Stimulated activated CD8-positive, alpha-beta memory T cell treated with anti-CD3 and anti-CD28 coated beads, Interleukin-7, amount 100 ng/mL, for 24 hours (primary cell): ENCODE measurements around the gene TESK2.
"Not testable (repeated sequence)": the region's sequence is repeated elsewhere in the genome, so short reads cannot be mapped to it uniquely, and the experiment has no call there.

Source experiments
- DNase-seq: peaks from one replicate; pipeline ENCODE4 v3.0.0-alpha.2; 2020; ENCODE audit warnings: low read depth

Gene TESK2

DNA sequence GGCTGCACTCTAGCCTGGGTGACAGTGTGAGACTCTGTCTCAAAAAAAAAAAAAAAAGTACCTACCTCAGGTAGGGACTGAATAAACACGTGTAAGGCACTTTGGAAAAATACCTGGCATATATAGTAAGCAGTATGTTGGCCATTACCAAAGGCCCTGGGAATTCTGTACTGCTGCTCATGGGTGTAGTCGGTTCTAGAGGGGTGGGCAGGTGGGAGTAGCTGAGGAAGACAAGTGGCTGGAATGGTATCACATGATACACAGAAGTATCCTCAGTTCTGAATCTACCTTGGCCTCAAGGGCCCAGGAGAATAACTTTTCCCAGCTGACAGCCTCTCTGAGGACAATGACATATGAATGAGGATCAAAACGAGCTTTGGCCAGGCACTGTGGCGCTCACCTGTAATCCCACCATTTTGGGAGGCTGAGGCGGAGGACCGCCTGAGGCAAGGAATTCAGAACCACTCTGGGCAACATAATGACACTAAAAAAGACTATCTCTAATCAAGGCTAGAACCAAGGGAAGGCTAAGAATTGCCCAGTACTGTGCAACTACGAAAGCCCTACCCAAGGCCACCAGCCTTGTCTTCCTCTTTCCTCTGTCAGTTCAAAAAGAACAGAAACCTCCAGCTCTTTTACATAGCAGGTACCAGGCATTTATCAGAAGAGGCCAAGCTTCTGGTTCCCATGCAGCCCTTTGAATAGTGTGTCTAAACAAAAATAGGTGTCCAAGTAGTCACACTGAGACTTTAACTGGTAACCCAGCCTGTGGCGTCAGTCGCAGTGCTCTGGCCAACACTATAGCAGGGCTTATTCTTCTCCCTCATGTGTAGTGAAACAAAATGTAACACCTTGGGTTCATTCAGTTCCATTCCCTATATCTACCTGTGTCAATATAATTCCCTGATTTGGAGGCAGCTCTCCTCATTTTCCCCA, 19.3 kb upstream of the TESK2 start:
- no peak for DNase-seq

DNA sequence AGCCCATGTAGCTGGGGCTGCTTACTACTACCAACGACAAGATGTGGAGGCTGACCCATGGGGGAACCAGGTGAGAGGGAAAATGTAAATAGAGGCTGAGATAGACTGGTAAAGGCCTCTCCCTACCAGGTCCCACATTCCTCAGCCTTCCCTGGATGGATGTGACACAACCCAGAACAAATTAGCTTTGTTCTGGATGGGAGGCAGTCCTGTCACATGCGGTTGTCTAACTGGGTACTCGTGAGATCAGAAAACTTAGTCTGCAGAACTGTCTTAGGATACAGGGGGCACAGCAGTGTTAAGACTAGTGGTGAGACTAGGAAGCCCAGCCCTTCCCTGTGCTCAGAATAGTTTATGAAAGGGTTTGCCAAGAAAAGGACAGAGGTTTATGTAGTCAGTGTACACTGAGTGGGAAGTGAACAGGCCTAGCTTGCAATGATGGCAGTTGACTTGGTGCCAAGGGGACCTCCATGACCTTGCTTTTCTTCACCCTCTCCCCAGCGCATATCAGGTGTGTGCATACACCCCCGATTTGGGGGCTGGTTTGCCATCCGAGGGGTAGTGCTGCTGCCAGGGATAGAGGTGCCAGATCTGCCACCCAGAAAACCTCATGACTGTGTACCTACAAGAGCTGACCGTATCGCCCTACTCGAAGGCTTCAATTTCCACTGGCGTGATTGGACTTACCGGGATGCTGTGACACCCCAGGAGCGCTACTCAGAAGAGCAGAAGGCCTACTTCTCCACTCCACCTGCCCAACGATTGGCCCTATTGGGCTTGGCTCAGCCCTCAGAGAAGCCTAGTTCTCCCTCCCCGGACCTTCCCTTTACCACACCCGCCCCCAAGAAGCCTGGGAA, 17.6 kb upstream of the TESK2 start:
- DNase-seq, result no peak

DNA sequence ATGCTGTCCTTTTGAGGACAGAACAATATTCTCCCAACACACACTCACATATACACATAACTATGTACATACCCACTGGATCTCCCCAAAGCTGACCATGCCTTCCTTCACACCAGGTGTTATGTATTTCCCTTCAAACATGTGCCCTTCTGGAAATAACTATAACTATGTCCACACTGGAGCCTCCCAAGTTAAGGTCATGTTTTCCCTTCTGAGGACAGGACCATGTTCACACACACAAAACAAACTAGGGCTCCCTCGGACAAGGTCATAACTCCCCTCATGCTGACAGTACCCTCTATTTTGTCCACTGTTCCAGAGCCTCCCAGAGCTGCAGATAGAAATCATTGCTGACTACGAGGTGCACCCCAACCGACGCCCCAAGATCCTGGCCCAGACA, 16.9 kb upstream of the TESK2 start:
- no peak for DNase-seq

DNA sequence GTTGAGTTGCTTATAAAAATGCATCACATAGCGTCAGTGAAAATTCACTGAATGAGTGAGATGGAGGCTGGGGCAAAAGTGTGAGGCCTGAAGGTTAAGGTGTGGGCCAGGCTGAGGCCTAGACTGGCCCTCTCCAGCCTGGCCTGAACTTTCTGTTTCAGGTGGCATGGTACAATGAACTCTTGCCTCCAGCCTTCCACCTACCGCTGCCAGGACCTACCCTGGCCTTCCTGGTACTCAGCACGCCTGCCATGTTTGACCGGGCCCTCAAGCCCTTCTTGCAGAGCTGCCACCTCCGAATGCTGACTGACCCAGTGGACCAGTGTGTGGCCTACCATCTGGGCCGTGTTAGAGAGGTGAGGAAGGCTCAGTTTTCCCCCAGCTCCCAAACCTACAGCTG, 16.2 kb upstream of the TESK2 start:
- DNase-seq, result no peak

DNA sequence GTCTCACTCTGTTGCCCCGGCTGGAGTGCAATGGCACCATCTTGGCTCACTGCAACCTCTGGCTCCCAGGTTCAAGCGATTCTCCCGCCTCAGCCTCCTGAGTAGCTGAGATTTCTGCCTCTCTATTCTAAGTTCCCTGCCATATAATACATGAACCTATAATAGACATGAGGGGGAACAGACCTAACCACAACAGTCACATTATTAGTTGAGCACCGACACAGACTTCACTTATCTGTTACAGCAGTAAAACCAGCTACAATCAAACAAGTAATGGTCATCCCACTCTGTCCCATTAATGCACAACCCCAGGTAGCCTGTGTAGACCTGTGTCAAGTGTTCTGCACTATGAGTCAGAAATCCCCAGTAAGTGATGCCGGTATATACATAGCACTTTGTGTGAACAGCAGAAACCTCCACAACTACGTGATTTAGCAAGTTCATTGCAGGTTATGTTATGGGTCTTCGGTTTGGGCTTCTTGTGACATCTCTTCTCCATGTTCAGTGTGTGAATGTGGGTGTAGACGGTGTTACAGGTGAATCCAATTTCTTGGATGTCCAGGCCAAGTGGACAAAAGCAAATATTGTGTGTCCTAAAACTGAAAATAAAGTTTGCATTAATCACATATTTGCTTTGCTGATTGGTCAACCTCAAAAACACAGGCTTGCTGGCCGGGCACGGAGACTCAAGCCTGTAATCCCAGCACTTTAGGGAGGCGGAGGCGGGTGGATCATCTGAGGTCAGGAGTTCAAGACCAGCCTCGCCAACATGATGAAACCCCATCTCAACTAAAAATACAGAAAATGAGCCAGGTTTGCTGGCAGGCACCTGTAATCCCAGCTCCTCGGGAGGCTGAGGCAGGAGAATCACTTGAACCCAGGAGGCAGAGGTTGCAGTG, 12.7 kb upstream of the TESK2 start:
- DNase-seq, result no peak

DNA sequence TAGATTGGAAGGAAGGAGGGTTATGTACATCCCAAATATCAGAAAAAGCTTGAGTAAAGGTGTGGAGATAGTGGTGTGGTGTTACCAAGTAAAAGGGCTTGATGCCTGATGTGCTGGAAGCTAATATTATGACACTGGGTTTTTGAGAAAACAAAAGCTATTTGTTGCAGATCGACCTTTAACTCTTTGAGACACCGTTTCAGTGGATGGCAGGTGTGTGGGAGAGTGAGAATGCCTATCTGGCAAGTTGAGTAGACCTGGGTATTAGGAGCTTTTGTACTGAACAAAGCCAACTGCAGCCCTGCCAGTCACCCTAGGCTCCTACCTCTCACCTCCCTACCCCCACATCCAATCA, 10.5 kb upstream of the TESK2 start:
- no peak for DNase-seq

DNA sequence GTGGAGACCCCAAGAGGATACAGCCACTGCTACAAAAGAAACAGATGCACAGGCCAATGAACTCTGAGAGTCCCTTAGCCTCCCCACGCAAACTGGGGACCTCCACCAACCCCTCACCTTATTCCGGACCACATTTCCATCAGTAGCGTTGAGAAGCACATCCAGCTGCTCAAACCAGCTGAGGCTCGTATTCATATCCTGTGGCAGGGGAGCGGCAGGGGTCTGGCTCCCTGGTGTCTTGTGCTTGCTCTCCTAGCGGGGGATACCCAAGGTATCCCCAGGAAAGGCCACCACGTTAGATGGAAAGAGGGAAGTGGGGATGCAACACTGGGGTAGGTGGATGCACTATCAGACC, 8.4 kb upstream of the TESK2 start:
- DNase-seq, result no peak

DNA sequence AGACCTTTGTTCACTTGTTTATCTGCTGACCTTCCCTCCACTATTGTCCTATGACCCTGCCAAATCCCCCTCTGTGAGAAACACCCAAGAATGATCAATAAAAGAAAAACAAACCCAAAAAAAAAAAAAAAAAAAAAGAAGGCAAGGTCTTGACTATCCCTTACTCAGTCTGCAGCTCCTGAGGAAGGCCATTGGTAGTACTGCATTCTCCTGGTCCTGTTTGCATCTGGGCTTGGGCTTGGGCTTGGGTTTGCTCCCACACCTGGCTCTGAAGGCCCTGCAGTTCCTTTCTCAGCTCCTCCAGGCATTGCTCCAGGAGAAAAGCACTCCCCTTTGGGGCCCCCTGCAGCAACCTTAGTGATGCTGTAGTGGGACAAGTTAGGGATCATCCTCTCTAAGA, 7.3 kb upstream of the TESK2 start:
- no peak for DNase-seq

DNA sequence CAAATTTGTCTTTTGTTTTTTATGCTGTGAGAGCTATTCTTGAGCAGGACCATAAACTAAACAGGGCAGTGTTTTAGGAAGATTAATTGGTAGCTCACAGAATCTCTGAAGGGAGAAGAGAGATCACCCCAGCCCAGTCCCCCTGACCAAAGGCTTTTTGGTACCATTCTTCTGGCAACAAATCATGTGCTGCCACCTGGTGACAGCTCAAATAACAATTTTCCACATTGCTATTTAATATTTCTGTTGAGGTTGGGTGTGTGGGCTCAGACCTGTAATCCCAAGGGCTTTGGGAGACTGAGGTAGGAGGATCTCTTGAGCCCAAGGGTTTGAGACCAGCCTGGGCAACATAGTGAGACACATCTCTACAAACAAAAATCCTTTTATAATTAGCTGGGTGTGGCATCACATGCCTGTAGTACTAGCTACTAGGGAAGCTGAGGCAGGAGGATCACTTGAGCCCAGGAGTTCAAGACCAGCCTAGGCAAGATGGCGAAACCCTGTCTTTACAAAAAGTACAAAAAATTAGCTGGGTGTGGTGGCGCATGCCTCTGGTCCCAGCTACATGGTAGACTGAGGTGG, 2.2 kb upstream of the TESK2 start:
- DNase-seq, result no peak

DNA sequence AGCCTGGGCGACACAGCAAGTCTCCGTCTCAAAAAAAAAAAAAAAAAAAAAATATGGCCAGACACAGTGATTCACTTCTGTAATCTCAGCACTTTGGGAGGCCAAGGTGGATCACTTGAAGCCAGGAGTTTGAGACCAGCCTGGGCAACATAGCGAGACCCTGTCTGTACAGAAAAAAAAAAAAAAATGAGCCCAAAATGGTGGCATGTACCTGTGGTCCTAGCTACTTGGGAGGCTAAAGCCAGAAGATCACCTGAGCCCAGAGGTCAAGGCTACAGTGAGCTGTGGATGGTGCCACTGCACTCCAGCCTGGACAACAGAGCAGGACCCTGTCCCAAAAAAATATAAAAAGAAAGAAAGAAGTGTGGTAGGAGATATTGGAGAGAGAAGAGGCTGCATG, 1.7 kb upstream of the TESK2 start:
- DNase-seq, result no peak

DNA sequence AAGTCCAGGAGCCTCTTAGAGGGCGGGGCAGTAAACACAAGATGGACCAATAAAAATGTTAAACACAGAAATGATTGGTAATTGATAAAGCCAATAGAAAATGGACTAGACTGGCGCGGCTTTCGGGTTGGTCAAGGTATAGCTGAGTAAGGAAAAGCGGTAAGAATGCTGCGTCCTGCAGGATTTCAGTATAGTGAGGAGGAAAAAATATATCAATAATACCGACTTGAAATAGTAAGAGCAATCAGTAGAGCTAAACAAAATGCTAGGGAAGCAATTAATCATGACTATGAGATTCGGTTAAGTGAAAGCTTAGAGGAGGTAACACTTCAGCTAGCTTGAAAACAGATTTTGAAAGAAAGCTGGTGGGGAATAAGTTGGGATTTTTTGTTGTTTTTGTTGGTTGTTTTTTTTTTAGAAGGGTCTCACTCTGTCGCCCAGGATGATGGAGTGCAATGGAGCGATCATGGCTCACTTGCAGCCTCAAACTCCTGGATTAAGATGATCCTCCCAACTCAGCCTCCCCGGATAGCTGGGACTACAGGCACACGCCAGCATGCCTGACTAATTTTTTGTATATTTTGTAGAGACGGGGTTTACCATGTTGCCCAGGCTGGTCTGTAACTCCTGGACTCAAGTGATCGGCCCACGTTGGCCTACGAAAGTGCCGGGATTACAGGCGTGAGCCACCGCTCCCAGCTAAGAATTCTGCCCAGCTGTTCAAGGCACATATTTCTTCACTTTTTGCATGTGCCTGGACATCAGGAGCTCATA, 711 bp upstream of the TESK2 start:
- DNase-seq, result no peak

DNA sequence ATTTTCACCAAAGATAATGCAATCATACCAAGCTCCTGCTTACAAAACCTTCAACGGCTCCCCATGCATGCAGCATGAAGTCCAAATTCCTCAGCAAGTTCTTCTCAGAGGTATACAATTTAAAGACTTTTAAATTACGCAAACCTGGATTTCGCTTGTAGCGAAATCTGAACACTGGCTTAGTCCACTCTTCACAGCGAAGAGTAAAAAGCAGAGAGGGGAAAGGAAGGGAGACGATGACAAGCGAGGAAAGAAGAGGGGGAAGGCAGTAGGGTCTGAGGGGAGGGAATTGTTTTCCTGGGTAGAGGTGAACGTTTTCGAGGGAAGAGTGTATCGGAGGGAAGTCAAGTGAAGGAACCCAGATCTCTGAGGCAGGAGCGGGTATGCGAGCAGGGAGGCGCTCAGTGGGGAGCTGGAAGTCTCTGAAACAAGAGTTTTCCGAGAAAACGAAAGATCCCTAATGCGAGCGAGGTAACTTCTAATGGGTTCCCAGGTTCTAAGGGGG, 790 bp downstream of the TESK2 start:
- no peak for DNase-seq

DNA sequence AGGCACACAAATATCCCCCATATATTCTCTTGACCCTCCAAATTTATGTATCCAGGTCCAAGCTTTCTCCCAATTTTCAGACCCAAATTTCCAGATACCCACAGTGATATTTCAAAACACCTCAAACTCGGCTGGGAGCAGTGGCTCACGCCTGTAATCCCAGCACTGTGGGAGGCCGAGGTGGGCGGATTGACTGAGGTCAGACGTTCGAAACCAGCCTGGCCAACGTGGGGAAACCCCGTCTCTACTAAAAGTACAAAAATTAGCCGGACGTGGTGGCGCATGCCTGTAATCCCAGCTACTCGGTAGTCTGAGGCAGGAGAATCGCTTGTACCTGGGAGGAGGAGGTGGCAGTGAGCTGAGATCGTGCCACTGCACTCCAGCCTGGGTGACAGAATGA, 1.6 kb downstream of the TESK2 start:
- not testable (repeated sequence) for DNase-seq

DNA sequence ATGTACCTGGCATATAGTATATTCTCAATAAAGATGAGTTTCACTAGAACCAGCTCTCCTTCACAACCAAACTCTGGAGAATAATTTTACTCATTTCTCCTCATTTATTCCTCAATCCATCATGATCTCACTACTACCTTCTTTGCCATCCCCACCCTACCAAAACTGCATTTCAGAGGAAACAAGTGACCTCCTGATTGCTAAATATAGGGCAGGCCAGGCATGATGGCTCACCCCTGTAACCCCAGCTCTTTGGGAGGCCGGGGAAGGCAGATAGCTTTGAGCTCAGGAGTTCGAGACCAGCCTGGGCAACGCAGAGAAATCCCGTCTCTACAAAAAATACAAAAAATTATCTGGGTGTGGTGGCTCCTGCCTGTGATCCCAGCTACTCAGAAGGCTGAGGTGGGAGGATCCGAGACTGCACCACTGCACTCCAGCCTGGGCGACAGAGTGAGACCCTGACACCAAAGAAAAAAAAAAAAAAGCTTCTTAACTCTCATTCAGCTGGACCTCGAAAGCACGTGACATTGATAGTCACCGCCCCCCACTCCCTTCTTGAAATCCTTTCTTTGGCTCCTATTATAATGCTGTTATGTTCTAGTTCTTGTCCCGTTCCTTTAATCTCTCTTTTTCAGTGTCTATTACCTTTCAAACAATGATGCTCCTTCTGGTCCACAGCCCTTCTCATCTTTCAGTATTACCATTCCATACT, 2.1 kb downstream of the TESK2 start:
- DNase-seq, result no peak

DNA sequence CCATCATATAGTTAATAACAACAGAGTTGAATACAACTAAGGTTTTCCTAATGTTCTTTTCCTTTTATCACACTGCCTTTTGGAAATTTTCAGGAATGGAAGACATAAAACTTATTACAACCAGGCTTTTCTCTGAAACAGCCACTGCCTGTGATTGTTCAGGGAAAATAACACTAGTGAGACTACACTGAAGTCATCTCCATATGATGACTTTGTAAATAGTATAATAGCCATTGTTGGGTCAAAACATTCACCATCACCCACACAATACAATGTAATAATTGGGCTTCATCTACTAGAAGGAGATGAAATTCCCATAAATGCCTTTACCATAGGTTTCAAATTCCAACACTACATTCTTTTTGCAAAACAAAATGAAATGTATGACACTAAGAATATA, 5.0 kb downstream of the TESK2 start:
- DNase-seq, result no peak

DNA sequence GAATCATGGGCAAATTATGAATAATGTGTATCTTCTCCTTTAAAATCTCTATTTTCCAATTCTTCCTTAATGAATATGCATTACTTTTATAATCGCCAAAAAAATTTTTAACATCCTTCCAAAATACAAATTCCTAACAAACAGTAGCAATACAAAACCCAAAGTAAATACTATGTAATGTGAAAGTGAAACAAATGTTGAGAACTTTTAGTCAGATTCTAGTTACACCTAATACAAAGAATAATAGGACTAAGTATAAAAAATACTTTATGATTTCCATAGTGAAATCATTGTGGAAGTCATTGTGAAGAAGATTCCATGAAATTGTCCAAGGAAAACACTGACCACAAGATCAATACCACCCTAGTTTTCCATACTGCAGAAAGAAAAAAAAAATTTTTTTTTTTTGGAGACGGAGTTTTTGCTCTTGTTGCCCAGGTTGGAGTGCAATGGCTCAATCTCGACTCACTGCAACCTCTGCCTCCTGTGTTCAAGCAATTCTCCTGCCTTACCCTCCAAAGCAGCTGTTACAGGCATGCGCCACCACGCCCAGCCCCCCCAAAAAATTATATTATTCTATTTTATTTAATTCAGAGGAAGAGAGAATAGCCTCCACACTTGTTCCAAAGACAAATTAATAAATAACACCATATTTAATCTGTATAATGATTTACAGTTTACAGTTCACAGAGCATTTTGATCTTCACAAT, 11.8 kb downstream of the TESK2 start:
- no peak for DNase-seq

DNA sequence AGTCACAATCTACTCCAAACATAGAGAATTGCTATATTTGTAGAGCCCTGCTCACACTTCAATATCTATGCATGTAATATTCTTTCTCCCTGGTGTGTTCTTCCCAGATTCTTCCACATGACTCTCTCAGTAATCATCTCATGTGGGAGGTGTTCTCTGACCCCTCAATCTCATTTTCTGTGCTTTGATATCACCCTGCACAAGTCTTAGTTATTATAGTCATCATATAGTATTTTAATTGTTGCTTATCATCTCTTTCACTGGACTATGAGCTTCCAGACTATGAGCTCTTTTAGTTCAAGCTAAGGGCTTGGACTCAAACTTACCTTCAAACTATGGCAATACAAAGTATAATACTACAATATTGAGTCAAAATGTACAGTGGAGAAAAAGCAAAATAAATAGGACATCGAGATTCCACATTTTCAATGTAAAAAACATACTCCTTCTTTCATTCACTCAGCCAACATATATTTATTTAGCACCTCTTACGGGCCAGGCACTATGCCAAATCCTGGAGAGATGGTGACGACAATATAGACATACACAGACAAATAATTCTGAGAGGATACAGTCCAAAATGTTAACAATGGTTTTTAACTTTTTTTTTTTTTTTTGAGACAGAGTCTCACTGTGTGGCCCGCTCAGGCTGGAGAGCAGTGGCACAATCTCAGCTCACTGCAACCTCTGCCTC, 12.7 kb downstream of the TESK2 start:
- DNase-seq, result no peak

DNA sequence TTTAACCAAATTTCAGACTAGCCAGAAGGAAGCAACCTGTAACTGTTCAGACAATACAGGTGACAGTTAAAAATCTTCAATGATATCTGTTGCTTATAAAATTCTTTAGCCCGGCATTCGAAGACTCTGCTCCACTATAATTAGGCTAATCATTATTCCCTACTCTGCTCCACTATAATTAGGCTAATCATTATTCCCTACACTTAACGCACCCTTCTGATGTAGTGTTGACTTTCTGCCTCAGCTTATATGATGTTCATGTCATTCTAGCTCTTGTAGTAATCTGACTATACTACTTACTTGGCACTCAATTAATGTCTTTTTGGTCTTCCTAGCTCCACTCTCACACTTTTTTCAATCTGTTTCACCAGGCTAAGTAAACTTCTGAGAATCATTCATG, 13.3 kb downstream of the TESK2 start:
- no peak for DNase-seq

DNA sequence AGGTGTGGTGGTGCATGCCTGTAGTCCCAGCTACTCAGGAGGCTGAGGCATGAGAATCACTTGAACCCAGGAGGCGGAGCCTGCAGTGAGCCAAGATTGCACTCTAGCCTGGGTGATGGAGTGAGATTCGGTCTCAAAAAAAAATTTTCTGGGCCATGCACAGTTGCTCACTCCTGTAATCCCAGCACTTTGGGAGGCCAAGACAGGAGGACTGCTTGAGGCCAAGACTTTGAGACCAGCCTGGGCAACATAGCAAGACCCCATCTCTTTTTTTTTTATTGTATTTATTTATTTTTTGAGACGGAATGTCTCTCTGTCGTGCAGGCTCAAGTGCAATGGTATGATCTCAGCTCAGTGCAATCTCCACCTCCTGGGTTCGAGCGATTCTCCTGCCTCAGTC, 16.8 kb downstream of the TESK2 start:
- not testable (repeated sequence) for DNase-seq
